Left ventricle myocardium inferior (tissue), 1 donor: ENCODE measurements around the gene AUP1. TPM values are rescaled to one million over a fixed set of nuclear protein-coding genes. Genes with fewer than 3 reads are reported as not detected.

Experiments used
- DNase-seq: peaks from one replicate; pipeline ENCODE4 v3.0.0-alpha.2; 2020
- H3K27ac ChIP-seq: fragments of 200-600 bp; replicated peaks from 2 replicates; pipeline ENCODE4 v1.8.0; 2021
- H3K27me3 ChIP-seq: fragments of 200-600 bp; 2 replicates; pipeline ENCODE4 v1.8.0; 2021; ENCODE audit warnings: low read depth
- H3K36me3 ChIP-seq: fragments of 200-600 bp; 2 replicates; pipeline ENCODE4 v1.8.0; 2021
- H3K4me1 ChIP-seq: fragments of 200-600 bp; 2 replicates; pipeline ENCODE4 v1.8.0; 2021
- H3K4me3 ChIP-seq: fragments of 200-600 bp; 2 replicates; pipeline ENCODE4 v1.8.0; 2021; ENCODE audit warnings: mild to moderate bottlenecking, moderate library complexity
- H3K9me3 ChIP-seq: fragments of 200-600 bp; replicated peaks from 2 replicates; pipeline ENCODE4 v1.8.0; 2021
- intact Hi-C: fragments of 100-400 bp; cut with micrococcal nuclease; formaldehyde crosslinking; loops from one replicate; pipeline ENCODE4 v1.11.0; 2022
- total RNA-seq: library from RNA; stranded (reverse); fragmentation: NEBNext Ultra II Directional; extraction: Animal tissue kit (Norgen Biotek cat#: 25700); gene quantifications from one replicate; pipeline ENCODE4 v1.2.1, GENCODE V29; 2021
- TF ChIP-seq, protein P1 (sequence below): fragments of 200-600 bp; IDR thresholded peaks from 2 replicates; pipeline ENCODE4 v1.8.0; 2021; ENCODE audit warnings: antibody characterized with exemption, mild to moderate bottlenecking, borderline replicate concordance
- donor health status: DM: no; HTN: yes; CAD: no; lungs with severe emphysema.

AUP1 gene
- total RNA-seq, 1 donor from 2014 or later, result 46.9 TPM

DNA sequence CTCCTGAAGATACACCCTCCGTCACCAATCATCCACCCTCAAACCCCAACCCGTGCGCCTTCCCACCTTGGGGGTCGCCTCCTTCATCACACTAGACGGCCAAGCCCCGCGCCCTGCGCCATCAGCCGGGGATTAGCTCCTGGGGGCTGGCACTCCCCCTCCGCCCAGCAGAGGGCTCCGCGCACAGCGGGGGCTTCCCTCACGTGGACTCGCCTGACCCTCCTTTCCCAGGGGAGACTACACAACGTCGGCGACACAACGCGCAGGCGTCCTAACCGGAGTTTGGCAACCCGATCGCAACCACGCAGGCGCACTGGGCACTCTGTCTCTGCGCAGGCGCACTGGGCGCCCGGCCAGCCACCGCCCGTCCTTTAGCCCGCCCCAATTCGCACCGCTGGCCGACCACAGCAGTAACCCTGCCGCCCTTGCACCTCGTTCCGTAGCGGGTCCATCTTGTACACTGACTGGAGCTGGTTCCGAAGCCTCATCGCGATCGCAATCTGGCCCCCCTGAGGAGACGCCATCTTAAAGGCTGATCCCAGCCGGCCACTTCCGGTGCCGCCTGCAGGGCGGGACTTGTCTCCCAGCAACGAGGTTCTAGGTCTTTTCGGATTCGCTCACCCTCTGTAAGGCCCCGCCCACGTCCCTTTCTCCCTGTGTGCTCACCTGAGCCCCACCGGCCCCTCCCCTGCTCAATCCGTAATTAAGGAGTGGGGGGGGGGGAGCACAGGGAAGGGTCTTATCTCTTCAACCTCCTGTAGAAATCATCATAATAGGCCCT, 22.2 kb downstream of the AUP1 start, which contains the start of gene PCGF1:
Gene PCGF1, minus strand, starts transcription at position 551 of the 781 bp plus-strand sequence. Its CDS starts 27 bp downstream, at position 524.
- intact Hi-C loops, result no loop called here
- H3K27me3 ChIP-seq, result peaks cover 83% of the 10 kb centered on the region
- no peaks in the 10 kb centered on the region for H3K9me3 ChIP-seq
- peaks cover 21% of the 10 kb centered on the region for H3K36me3 ChIP-seq
- peak within 1 kb of the TSS; percentile 99 for H3K27ac ChIP-seq
- peak within 1 kb of the TSS; percentile 80 for H3K4me3 ChIP-seq
- TF ChIP-seq, protein P1, sequence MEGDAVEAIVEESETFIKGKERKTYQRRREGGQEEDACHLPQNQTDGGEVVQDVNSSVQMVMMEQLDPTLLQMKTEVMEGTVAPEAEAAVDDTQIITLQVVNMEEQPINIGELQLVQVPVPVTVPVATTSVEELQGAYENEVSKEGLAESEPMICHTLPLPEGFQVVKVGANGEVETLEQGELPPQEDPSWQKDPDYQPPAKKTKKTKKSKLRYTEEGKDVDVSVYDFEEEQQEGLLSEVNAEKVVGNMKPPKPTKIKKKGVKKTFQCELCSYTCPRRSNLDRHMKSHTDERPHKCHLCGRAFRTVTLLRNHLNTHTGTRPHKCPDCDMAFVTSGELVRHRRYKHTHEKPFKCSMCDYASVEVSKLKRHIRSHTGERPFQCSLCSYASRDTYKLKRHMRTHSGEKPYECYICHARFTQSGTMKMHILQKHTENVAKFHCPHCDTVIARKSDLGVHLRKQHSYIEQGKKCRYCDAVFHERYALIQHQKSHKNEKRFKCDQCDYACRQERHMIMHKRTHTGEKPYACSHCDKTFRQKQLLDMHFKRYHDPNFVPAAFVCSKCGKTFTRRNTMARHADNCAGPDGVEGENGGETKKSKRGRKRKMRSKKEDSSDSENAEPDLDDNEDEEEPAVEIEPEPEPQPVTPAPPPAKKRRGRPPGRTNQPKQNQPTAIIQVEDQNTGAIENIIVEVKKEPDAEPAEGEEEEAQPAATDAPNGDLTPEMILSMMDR, result peak; percentile 56
- peaks cover 60% of the 10 kb centered on the region for H3K4me1 ChIP-seq
- peak; percentile 100 for DNase-seq

DNA sequence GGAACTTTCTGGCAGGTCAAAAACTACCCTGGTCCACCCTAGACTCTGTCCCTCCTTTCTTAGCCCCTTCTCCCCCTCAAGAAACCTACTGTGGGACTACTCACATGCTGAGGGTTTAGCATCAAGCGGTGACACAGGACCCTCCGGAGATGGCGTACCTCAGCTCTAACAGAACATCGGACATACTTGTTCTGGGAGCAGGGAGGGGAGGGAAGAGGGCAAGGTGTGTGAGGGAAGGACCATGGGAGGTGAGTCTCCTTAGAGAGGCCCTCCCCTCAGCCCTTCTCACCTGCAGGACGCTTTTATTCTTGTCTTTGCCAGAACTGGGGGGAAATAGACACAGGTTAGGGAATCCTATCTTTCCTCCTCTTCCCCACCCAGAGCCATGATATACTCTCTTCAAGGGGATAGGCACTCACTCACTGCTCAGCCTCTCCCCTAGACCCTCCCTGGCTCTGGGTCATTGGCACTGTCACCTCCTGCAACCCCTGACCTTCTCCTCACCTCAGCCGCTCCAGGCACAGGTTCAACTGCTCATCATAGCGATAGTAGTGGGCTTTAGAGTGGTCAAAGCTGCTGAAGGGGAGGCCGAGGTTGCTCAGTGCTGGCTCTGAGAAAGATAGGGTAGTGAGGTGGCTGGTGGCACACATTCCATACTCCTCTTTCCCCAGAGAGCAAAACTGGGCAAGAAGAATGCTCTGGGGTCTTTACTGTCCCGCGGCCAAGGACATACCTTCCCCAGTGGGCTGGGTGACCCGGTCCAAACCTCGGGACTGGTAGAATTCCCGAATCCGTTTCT, 23.9 kb downstream of the AUP1 start:
- DNase-seq, result no peak
- intact Hi-C loops, result no loop called here
- Histone ChIP-seq H3K36me3 (peaks cover 21% of the 10 kb centered on the region), H3K9me3 (no peaks in the 10 kb centered on the region), H3K4me3 (peak overlapping the region; percentile 80), H3K4me1 (peaks cover 64% of the 10 kb centered on the region), H3K27ac (no peak overlapping the region), H3K27me3 (peaks cover 83% of the 10 kb centered on the region)
- TF ChIP-seq, protein P1, result no peak

DNA sequence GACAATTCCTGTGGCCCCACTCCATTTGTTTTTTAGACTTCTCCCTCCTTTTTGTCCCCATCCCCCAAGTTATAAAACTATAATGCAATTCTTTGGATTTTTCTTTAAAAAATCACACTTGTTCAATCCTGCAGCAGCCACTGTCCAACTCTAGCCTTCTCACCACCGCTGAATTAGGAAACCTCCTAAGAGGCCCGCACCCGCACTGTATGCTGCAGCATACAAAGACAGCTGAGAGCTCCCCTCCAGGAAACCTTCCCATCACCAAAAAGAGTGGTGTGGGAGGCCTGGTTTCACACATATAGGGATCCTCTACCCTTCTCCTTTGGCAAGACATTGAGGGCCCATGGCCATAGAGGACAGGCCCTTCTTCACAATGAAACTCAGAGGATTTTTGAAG, 24.9 kb downstream of the AUP1 start:
- H3K27me3 ChIP-seq, result peaks cover 83% of the 10 kb centered on the region
- peak overlapping the region; percentile 93 for H3K27ac ChIP-seq
- peaks cover 70% of the 10 kb centered on the region for H3K4me1 ChIP-seq

DNA sequence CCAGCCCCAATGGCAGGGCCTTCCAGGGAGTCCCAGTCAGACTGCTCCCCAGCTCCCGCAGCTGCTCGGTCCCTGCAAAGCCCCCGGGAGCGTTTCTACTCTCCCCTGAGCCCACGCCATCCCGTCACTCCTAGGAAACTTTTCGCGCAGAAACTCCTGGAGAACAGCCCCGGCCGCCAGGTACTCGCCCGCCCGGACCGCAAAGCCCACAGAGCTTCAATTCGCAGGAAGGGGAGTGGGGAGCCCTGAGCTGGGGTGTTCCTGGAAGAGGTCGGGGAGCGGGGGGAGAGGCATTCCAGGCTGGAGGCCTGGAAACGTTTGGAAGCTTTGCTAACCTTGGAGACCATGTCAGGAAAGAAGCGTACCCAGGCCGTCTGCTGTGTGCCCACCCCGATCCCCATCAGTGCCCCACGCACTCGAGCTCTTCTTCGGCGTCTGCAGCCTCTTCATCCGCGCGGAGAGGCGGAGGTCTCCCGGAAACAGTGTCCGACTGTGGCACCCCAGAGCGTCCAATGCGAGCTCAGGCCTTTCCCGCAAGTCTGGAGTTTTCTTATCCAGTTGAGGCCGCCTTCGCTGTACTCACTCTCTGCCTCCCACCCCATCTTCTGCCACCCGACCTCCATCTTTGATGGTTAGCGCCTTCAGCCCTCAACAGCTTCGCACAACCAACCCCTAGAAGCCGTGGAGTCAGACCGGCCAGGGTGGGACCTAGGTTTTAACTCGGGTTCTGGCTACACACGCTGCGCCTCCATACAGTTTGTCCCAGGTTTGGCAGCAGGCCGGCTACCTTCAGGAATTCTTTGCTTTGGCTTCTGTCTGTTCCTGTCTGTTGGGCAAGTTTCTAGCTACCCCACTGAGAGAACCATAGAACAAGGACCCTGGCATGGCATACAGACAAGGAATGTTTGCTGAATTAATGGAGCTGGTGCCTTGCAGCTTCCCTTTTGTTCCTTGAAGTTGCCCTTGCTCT, 25.7 kb downstream of the AUP1 start:
- Histone ChIP-seq H3K36me3 (peaks cover 21% of the 10 kb centered on the region), H3K27me3 (peaks cover 83% of the 10 kb centered on the region), H3K4me3 (peak overlapping the region; percentile 80), H3K9me3 (no peaks in the 10 kb centered on the region), H3K27ac (peak overlapping the region; percentile 93), H3K4me1 (peaks cover 78% of the 10 kb centered on the region)
- intact Hi-C loops, result no loop called here
- DNase-seq, result no peak
- TF ChIP-seq, protein P1, result no peak

More for the DNA sequence above, 24.9 kb downstream of the AUP1 start:
- Histone ChIP-seq H3K9me3 (no peaks in the 10 kb centered on the region), H3K4me3 (peak overlapping the region; percentile 80), H3K36me3 (peaks cover 21% of the 10 kb centered on the region)
- DNase-seq, result no peak
- intact Hi-C loops, result no loop called here
- TF ChIP-seq, protein P1, result no peak
